Naive thymus-derived CD4-positive, alpha-beta T cell (primary cell): ENCODE measurements around the gene CFAP54. TPM values are rescaled to one million over a fixed set of nuclear protein-coding genes. Genes with fewer than 3 reads are reported as not detected.

Experiments used
- ATAC-seq: fragments of 150-1000 bp; cut with Tn5 transposase; 2 replicates; pipeline ENCODE4 v1.10.0; 2021; ENCODE audit warnings: mild to moderate bottlenecking, moderate library complexity
- CTCF ChIA-PET: fragments of 350-600 bp; sonication (Branson Sonifier 250); formaldehyde crosslinking; loops from one replicate; lab custom pipeline; 2021; ENCODE audit warnings: antibody characterized with exemption; lab: Charles Lee
- POLR2A ChIA-PET: fragments of 350-600 bp; sonication (Branson Sonifier 250); formaldehyde crosslinking; loops from one replicate; lab custom pipeline; 2021; ENCODE audit warnings: antibody characterized with exemption, inconsistent platforms; lab: Charles Lee
- DNase-seq, 9 donors: peaks; one replicate each; pipeline versions ENCODE4 v3.0.0 to v3.0.0-alpha.2; 2020 to 2022; ENCODE audit warnings: mixed read lengths in 1 of 9
- H3K27ac ChIP-seq: one replicate; pipeline ENCODE4 v1.7.0; 2013; ENCODE audit warnings: mild to moderate bottlenecking, low read depth, low read length, moderate library complexity
- H3K27me3 ChIP-seq, 2 donors: one replicate each; pipeline ENCODE4 v1.7.0; 2013; ENCODE audit warnings: low read length in 2 of 2, mild to moderate bottlenecking in 2 of 2, moderate library complexity in 2 of 2; ENCODE audit not compliant: control insufficient read depth in 2 of 2, insufficient read depth in 2 of 2
- H3K36me3 ChIP-seq, 3 experiments: 1 replicate in 2 of 3; 2 replicates in 1 of 3; pipeline ENCODE4 v1.7.0; 2013; ENCODE audit warnings: low read length in 3 of 3, mild to moderate bottlenecking in 3 of 3, moderate library complexity in 1 of 3; ENCODE audit not compliant: insufficient read depth in 3 of 3, control insufficient read depth in 2 of 3
- H3K4me1 ChIP-seq, 2 donors: one replicate each; pipeline ENCODE4 v1.7.0; 2013; ENCODE audit warnings: low read length in 2 of 2, mild to moderate bottlenecking in 2 of 2, moderate library complexity in 1 of 2; ENCODE audit not compliant: control insufficient read depth in 2 of 2, insufficient read depth in 2 of 2
- H3K4me3 ChIP-seq: 2 replicates; pipeline ENCODE4 v1.7.0; 2013; ENCODE audit warnings: mild to moderate bottlenecking, low read length
- H3K9me3 ChIP-seq, 3 experiments: 1 replicate in 2 of 3; 2 replicates in 1 of 3; pipeline ENCODE4 v1.7.0; 2013; ENCODE audit warnings: low read length in 3 of 3; ENCODE audit not compliant: control insufficient read depth in 2 of 3
- H3K27ac Mint-ChIP-seq, 9 donors: one replicate each; pipeline ENCODE4 v1.8.0; 2020 to 2022; ENCODE audit warnings: mixed read lengths in 9 of 9, mild to moderate bottlenecking in 8 of 9, moderate library complexity in 5 of 9, inconsistent platforms in 2 of 9
- H3K27me3 Mint-ChIP-seq, 5 donors: one replicate each; pipeline ENCODE4 v1.8.0; 2021 to 2022; ENCODE audit warnings: mixed read lengths in 5 of 5, mild to moderate bottlenecking in 1 of 5
- H3K36me3 Mint-ChIP-seq, 5 donors: one replicate each; pipeline ENCODE4 v1.8.0; 2020 to 2022; ENCODE audit warnings: mixed read lengths in 5 of 5, mild to moderate bottlenecking in 3 of 5, inconsistent platforms in 1 of 5
- H3K4me1 Mint-ChIP-seq, 7 donors: one replicate each; pipeline ENCODE4 v1.8.0; 2020 to 2022; ENCODE audit warnings: mixed read lengths in 7 of 7, mild to moderate bottlenecking in 3 of 7, inconsistent platforms in 1 of 7
- H3K4me3 Mint-ChIP-seq, 10 donors: one replicate each; pipeline ENCODE4 v1.8.0; 2020 to 2022; ENCODE audit warnings: mild to moderate bottlenecking in 10 of 10, mixed read lengths in 10 of 10, moderate library complexity in 6 of 10, inconsistent platforms in 2 of 10
- H3K9me3 Mint-ChIP-seq, 11 donors: one replicate each; pipeline ENCODE4 v1.8.0; 2020 to 2022; ENCODE audit warnings: mixed read lengths in 11 of 11, mild to moderate bottlenecking in 4 of 11, inconsistent platforms in 1 of 11, moderate library complexity in 1 of 11
- intact Hi-C, 2 donors: fragments of 100-400 bp; cut with micrococcal nuclease; formaldehyde crosslinking; loops; one replicate each; pipeline ENCODE4 v1.15.1; 2023
- polyA plus RNA-seq, 2 donors: library from polyadenylated mRNA; unstranded; fragments of 300-500 nt; fragmentation: Illumina TruSeq; gene quantifications; one replicate each; pipeline ENCODE4 v1.2.3, GENCODE V29; 2021
- total RNA-seq, 6 experiments: library from RNA in 5 of 6; stranded (reverse) in 5 of 6; gene quantifications; 1 replicate in 5 of 6; 2 replicates in 1 of 6; pipeline ENCODE4 v1.2.3 and lab custom pipeline; 2021 to 2026

CFAP54 gene
- total and polyA plus RNA-seq, 7 experiments from 2014 or later: 0.07 to 0.93 (median 0.27) TPM; not detected in 1

DNA sequence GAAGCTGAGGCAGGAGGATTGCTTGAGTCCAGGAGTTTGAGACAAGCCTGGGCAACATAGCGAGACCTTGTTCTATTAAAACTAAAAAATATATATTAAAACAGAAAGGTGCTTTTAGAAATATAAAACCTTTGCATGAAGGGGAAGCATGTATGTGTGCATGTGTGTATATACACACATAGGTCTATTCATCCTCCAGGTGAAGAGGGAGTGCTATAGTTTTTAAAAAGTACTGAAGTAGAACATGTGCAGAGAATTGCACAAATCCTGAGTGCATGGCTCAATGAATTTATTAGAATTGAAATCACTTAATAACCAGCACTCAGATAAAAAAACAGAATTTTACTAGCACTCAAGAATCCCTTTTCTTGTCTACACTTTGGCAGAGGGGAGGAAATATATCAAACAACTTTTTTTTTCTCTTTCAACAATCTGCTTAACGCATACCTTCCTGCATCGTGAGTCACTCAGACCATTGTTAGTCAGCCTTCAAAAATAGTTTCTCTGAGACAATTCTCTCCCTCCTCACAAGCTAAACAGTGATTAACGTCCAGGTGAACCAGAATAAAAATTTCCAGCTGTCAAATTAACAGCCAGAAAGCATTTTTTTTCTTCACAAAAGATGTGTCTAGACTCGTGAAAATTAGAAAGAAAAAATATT, 400.0 kb downstream of the CFAP54 start:
- Histone ChIP-seq H3K27ac (no peak overlapping the region), H3K27me3 (no peaks in the 10 kb centered on the region), H3K9me3 (no peaks in the 10 kb centered on the region), H3K4me3 (no peak overlapping the region), H3K4me1 (no peaks in the 10 kb centered on the region), H3K36me3 (no peaks in the 10 kb centered on the region)
- Mint-ChIP-seq H3K9me3 (peaks cover 0 to 4% (median 0%) of the 10 kb centered on the region in 11 donors), H3K4me3 (no peak overlapping the region), H3K27me3 (peaks cover 6 to 22% (median 19%) of the 10 kb centered on the region in 5 donors), H3K27ac (no peak overlapping the region), H3K4me1 (no peaks in the 10 kb centered on the region), H3K36me3 (no peaks in the 10 kb centered on the region)
- ChIA-PET POLR2A (no interaction called here), CTCF (no interaction called here)
- DNase-seq (no peak), ATAC-seq (no peak)
- intact Hi-C loops: no loop called here

DNA sequence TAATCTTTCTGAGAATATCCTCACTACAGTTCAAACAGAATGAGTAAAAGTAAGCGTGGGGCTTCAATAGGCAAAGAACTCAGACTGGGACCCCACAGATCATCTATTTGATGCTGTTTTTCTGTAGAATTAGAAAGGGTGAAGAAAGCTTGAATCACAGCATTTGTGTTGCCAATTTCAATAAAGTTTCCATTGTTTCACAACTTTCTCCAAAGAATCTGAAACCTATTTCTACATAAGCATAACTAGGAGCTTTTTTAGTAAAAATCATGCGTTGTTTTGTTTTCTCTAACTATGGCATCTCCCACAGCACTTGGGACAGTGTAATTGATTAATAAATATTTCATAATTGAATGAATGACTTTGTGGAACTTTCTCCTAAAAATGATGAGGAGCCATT, 401.0 kb downstream of the CFAP54 start:
- intact Hi-C loops: no loop called here
- Mint-ChIP-seq H3K4me3 (no peak overlapping the region), H3K27me3 (peaks cover 8 to 24% (median 19%) of the 10 kb centered on the region in 5 donors), H3K36me3 (no peaks in the 10 kb centered on the region), H3K9me3 (peaks cover 0 to 5% (median 0%) of the 10 kb centered on the region in 11 donors), H3K27ac (no peak overlapping the region), H3K4me1 (no peaks in the 10 kb centered on the region)
- no peak for DNase-seq
- no peaks in the 10 kb centered on the region for H3K4me1 ChIP-seq
- ChIA-PET CTCF (no interaction called here), POLR2A (no interaction called here)
- H3K9me3 ChIP-seq: no peaks in the 10 kb centered on the region
- H3K4me3 ChIP-seq: no peak overlapping the region
- ATAC-seq: no peak
- peaks cover 0 to 3% of the 10 kb centered on the region in 2 donors for H3K27me3 ChIP-seq
- no peaks in the 10 kb centered on the region for H3K36me3 ChIP-seq
- no peak overlapping the region for H3K27ac ChIP-seq

DNA sequence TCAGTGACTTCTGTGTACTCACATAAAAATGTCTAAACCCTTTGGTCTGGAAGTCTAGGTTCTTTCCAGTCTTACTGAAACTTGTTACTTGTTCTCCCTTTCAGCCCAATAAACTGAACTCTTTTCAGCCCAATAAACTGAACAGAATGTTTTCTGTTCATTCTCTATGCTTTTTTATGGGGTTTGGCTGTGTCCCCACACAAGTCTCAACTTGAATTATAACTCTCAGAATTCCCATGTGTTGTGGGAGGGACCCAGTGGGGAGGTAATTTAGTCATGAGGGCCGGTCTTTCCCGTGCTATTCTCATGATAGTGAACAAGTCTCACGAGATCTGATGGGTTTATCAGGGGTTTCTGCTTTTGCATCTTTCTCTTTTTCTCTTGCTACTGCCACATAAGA, 402.7 kb downstream of the CFAP54 start:
- no peak overlapping the region for H3K27ac ChIP-seq
- ATAC-seq (no peak), DNase-seq (no peak)
- Mint-ChIP-seq H3K4me1 (no peaks in the 10 kb centered on the region), H3K9me3 (peaks cover 0 to 5% (median 0%) of the 10 kb centered on the region in 11 donors), H3K36me3 (no peaks in the 10 kb centered on the region), H3K27ac (no peak overlapping the region), H3K27me3 (peaks cover 8 to 24% (median 15%) of the 10 kb centered on the region in 5 donors), H3K4me3 (no peak overlapping the region)
- H3K9me3 ChIP-seq: no peaks in the 10 kb centered on the region
- H3K4me3 ChIP-seq: no peak overlapping the region
- intact Hi-C loops: no loop called here
- H3K27me3 ChIP-seq: peaks cover 0 to 3% of the 10 kb centered on the region in 2 donors
- CTCF ChIA-PET: no interaction called here
- H3K36me3 ChIP-seq: no peaks in the 10 kb centered on the region
- no peaks in the 10 kb centered on the region for H3K4me1 ChIP-seq
- POLR2A ChIA-PET: no interaction called here

DNA sequence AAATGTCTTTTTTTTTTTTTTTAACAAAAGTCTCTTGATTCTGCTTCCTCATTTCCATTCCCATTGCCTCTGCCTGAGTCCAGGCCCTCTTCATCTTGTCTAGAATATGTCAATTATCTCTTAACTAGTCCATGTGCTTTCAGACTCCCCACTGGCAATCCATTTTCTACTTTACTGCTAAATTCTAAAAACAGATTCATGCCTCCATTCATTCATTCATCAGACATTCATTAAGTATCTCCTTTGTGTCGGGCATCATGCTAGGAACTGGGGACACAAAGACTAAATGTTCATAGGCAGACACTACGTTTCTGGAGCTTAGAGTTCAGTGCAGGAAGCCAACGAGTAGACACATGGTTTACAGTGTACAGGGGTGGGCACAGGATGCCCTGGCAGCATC, 408.0 kb downstream of the CFAP54 start:
- ChIA-PET CTCF (no interaction called here), POLR2A (no interaction called here)
- Mint-ChIP-seq H3K36me3 (no peaks in the 10 kb centered on the region), H3K4me3 (no peak overlapping the region), H3K9me3 (peaks cover 0 to 5% (median 0%) of the 10 kb centered on the region in 11 donors), H3K27ac (no peak overlapping the region), H3K27me3 (peaks cover 0 to 12% (median 4%) of the 10 kb centered on the region in 5 donors), H3K4me1 (no peaks in the 10 kb centered on the region)
- Histone ChIP-seq H3K36me3 (no peaks in the 10 kb centered on the region), H3K4me3 (no peak overlapping the region), H3K27ac (no peak overlapping the region), H3K4me1 (no peaks in the 10 kb centered on the region), H3K27me3 (peaks cover 0 to 3% of the 10 kb centered on the region in 2 donors), H3K9me3 (no peaks in the 10 kb centered on the region)
- ATAC-seq: no peak
- DNase-seq: no peak
- intact Hi-C loops: no loop called here

DNA sequence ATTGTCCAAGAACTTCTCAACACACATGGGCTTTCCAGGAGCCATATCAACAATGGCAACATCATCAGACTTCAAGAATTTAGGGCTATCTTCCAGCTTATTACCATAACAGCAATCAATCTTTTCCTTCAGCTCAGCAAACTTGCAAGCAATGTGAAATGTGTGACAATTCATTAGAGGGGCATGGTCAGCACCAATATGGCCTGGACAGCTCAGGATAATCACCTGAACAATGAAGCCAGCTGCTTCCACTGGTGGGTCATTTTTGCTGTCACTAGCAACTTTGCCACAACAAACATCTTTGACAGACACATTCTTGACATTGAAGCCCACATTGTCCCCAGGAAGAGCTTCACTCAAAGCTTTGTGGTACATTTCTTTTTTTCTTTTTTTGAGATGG, 411.8 kb downstream of the CFAP54 start:
- Histone ChIP-seq H3K36me3 (no peaks in the 10 kb centered on the region), H3K27ac (no peak overlapping the region), H3K4me1 (no peaks in the 10 kb centered on the region), H3K27me3 (no peaks in the 10 kb centered on the region), H3K9me3 (no peaks in the 10 kb centered on the region), H3K4me3 (no peak overlapping the region)
- Mint-ChIP-seq H3K27ac (no peak overlapping the region), H3K27me3 (peaks cover 0 to 15% (median 0%) of the 10 kb centered on the region in 5 donors), H3K36me3 (no peaks in the 10 kb centered on the region), H3K4me3 (no peak overlapping the region), H3K9me3 (peaks cover 0 to 2% (median 0%) of the 10 kb centered on the region in 11 donors), H3K4me1 (peaks cover 0 to 4% (median 4%) of the 10 kb centered on the region in 7 donors)
- intact Hi-C loops: loop anchor here (10.0 kb wide), 2 partner anchors 326 to 1494 kb away; no protein-coding TSS in a partner anchor
- POLR2A ChIA-PET: interaction anchor here (0.6 kb wide), 1 partner anchor 12 kb away, joined by 3 read pairs; no protein-coding TSS in a partner anchor
- no peak for DNase-seq
- CTCF ChIA-PET: no interaction called here
- ATAC-seq: no peak

DNA sequence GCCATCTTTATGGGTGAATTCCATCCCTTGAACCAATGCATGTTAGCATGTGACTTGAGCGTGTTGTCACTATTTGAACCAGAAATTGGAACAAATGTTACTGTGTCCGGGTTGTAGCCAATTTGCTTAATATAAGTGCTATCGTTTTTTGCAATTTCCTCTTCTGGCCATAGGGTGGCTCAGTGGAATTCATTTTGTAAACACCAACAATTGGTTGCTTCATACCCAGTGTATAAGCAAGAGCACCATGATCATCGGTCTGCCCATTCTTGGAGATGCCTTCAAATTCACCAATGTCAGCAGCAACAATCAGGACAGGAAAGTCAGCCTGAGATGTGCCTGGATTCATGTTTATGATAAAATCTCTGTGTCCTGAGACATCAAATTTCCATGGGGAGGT, 412.7 kb downstream of the CFAP54 start:
- Mint-ChIP-seq H3K36me3 (peaks cover 0 to 5% (median 0%) of the 10 kb centered on the region in 5 donors), H3K27ac (no peak overlapping the region), H3K9me3 (peaks cover 0 to 2% (median 0%) of the 10 kb centered on the region in 11 donors), H3K4me1 (peaks cover 0 to 10% (median 8%) of the 10 kb centered on the region in 7 donors), H3K4me3 (no peak overlapping the region), H3K27me3 (peaks cover 0 to 15% (median 0%) of the 10 kb centered on the region in 5 donors)
- Histone ChIP-seq H3K27me3 (no peaks in the 10 kb centered on the region), H3K9me3 (no peaks in the 10 kb centered on the region), H3K36me3 (peaks cover 0 to 6% (median 0%) of the 10 kb centered on the region in 3 experiments), H3K27ac (no peak overlapping the region), H3K4me3 (no peak overlapping the region), H3K4me1 (no peaks in the 10 kb centered on the region)
- CTCF ChIA-PET: no interaction called here
- POLR2A ChIA-PET: no interaction called here
- no peak for DNase-seq
- intact Hi-C loops: loop anchor here (1.0 to 10.0 kb wide), 3 partner anchors 83 to 1493 kb away; no protein-coding TSS in a partner anchor
- ATAC-seq: no peak
